Activated naive CD8-positive, alpha-beta T cell treated with anti-CD3 and anti-CD28 coated beads, Interleukin-2, amount 50 U/mL, for 16 hours (primary cell): ENCODE results near the gene PAM.

Source experiments
- DNase-seq: peaks from one replicate; pipeline ENCODE4 v3.0.0-alpha.2; 2020; ENCODE audit warnings: low read depth, low spot score

The PAM gene

DNA sequence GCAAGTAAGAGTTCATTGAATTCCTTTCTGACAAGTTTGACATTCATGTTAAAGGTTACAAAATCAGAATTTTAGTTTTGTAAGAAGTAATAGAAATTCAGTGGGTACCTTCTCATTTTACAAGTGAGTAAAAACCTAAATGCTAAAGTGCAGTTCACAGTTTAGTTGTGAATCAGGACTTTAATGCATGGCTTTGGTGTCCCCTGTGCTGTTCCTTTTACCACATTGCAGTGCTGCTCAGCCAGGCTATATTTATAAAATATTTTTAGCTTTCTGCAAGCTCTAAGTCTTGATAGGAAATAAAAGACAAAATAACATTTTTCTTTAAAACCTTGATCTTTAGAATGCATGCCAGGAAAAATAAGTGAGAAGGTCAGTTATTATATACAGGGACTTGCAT is 26.3 kb downstream of the PAM start:
- DNase-seq = no peak

DNA sequence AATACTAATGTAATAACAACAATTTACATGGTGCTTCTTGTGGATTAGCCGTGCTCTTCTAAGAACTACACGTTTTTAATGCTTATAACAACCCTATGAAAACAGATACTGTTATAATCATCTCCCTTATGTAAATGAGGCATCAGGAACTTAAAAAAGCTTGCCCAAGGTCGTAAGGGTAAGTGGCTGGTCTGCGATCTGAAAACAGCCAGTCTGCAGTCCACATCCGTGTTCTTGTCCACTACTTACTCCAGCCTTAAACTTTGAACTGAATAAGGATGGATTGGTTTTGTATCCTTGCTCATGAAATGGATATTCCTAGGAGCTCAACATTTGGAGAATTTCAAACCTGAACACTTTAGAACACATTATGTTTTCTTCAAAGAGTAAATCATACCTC is 26.7 kb downstream of the PAM start:
- DNase-seq = no peak

DNA sequence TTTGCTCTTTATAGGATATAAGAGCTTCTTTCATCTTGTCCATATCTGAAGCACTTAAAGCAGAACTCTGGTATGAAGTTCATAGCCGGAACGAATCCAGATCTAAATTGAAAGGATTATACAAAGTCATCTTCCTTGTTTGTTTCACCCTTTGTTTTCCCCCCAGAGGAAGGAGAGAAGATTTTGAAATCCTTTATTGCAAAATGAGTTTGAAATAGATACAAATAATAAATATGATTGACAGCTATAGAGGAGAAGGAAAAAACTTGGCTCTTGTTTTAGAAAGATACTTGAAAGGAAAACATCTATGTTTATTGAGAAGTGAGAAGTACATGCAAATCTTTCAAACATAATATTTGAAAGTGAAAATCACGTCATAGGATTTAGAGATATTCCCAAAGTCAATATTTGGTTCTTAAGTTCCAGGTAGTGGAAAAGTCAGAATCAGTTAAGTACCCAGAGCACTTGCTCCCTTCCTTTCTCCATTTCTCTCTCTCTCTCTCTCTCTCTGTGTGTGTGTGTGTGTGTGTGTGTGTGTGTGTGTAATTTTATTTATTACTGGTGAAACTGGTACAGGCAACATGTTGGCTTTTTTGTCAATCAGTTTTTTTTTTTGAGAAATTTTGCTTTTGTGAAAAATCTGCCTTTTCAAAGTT is 27.2 kb downstream of the PAM start:
- no peak for DNase-seq

GRCh38 chr5:102787134-102787533 is 32.0 kb downstream of the PAM start:
- no peak for DNase-seq

GRCh38 chr5:102788788-102789187 is 33.7 kb downstream of the PAM start:
- no peak for DNase-seq

GRCh38 chr5:102789469-102789868 is 34.4 kb downstream of the PAM start:
- DNase-seq = no peak

DNA sequence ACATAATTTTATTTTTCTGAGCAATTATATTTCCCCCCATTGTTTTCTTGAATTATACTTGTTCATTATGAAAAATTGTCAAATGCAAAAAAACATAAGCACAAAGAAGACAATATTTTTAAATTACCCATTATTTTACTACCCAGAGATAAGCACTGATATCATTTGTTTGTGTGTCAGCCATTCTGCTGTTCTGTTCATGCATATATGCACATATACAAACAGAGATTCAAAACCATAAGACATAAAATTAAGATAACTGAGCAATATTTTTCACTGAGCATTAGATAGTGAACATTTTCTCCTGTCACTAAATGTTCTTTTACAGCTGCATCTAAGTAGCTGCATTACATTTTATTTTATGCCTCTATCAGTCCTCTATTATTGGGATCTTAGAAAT is 35.6 kb downstream of the PAM start:
- no peak for DNase-seq

DNA sequence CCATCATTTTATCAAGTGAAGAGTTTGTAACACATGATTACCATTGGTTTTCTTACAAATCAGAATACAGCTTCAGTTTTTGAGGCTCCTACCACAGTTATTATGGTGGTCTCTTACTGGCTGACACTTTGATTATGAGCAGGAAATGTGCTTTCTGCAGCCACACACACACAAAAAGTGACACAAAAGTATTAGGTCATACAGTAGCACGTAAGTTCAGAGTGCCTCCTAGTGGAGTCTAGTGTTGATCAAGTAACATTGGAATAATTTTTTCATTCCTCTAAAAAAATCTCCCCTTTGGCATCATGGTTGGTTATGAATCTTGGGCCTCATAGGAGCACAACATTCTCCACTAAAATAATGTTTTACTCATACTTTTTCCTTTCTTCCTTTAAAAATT is 37.6 kb downstream of the PAM start:
- DNase-seq = no peak

- DNase-seq = no peak
Measured at GRCh38 chr5:102794047-102794446, 38.9 kb downstream of the PAM start.

DNA sequence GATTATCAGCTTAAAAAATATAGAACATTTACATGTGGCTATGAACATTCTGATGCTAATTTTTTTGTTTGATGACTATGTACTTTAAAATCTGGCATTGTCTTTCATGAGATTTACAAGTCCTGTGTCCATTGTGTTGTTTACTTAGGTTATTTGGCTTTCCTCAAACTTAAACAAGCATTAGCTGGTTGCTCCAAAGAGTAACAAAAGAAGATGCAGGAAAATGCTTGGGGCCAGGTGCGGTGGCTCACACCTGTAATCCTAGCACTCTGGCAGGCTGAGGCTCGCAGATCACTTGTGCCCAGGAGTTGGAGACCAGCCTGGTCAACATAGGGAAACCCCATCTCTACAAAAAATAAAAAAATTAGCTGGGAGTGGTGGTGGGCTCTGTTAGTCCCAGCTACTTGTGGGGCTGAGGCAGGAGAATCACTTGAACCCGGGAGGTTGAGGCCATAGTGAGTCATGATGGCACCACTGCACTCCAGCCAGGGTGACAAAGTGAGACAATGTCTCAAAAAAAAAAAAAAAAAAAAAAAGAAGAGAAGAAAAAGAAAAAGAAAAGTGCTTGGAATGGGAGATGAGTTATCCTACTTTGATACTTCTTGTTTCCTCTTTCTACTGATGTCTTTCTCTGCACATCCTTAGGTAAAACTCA is 39.7 kb downstream of the PAM start:
- DNase-seq = no peak

GRCh38 chr5:102795526-102795925 is 40.4 kb downstream of the PAM start:
- DNase-seq = no peak

- no peak for DNase-seq
Measured at GRCh38 chr5:102796009-102796408, 40.9 kb downstream of the PAM start.

GRCh38 chr5:102796498-102796897 is 41.4 kb downstream of the PAM start:
- DNase-seq = no peak

DNA sequence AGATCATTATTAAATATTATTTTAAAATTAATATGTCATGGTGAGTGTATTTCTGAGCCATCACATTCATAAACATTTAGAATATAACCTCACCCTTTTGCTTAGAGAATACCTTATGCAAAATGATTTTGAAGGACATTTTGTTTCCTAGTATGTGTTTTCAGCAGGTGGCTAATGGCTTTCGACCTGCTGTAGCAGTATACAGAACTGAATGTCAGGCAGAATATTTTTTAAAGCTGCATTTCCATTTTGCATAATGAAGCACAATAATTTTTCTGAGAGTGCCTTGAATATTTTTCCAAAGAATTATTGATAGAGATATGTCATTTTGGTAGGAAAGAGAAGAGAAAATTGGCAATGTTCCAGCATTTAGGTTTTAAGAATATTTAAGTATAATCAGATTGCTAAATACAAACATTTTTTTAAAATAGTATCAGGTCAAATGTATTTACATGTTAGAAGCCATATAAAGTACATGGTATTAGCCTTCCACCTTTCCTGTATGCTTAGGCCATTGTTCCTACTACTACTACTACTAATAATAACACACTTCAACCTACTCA is 42.3 kb downstream of the PAM start:
- DNase-seq = no peak

GRCh38 chr5:102798104-102798785 is 43.1 kb downstream of the PAM start:
- no peak for DNase-seq

GRCh38 chr5:102799017-102799416 is 43.9 kb downstream of the PAM start:
- DNase-seq = no peak

GRCh38 chr5:102800427-102800826 is 45.3 kb downstream of the PAM start:
- DNase-seq = no peak

DNA sequence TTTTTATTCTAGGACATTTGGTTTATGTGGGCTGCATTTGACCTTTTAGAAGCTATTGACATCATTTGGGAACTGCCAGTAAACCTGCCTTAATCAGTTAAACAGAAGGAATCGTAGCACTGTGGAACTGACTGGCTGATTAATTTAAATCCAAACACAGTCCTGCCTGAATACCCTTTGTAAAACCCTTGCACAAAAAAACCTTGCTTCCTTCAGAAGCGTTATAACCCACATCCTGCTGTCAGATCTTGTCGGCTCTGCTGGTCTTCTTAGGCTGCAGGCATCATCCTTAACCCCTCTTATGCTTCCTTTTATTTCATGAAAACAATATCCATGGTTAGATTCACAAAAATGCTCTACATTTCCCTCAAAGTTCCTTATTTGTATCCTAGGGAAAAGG is 46.3 kb downstream of the PAM start:
- no peak for DNase-seq

GRCh38 chr5:102802708-102803458 is 47.8 kb downstream of the PAM start:
- no peak for DNase-seq

GRCh38 chr5:102807878-102808502 is 52.9 kb downstream of the PAM start:
- no peak for DNase-seq

DNA sequence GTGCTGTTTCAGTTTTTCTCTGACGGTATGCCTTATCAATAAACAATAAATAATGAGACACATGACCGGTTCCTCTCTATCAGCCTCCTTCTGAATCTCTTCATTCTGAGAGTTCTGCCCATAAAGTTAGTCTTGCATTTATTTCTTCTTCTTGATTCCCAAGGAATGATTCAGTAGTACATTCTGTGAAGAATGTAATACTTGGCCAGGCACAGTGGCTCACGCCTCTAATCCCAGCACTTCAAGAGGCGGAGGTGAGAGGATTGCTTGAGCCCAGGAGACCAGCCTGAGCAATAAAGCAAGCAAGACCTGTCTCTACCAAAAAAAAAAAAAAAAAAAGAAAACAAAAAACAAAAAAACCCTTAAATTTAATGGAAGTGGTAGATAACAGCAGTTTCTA is 53.9 kb downstream of the PAM start:
- DNase-seq = no peak

DNA sequence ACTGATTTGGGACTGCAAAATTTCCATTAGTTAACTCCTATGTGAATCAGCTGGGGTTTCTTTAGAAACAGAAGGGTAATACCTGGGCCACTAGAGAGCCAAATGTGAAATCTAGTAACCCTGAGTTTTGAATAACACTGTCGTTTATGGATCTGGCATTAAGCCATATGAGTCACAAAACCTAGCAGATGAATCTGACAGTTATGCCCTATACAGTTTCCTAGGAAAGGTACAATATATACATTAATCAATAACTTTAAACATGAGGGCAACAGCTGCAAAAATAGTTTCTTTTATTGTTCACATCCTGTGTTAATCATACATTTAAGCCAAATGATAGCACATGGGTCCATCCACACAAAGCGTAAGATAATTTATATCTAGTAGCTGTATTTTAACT is 56.9 kb downstream of the PAM start:
- DNase-seq = no peak
